Ammon's horn (tissue), 1 donor: ENCODE results near the gene ANKFY1.
A peak's percentile ranks its signal among the peaks of the same experiment; 100 is the strongest.
"Not testable (repeated sequence)": the region's sequence is repeated elsewhere in the genome, so short reads cannot be mapped to it uniquely, and the experiment has no call there.

Experiments
- DNase-seq: peaks from one replicate; pipeline ENCODE4 v3.0.0-alpha.2; 2016; ENCODE audit warnings: low spot score

The ANKFY1 gene

DNA sequence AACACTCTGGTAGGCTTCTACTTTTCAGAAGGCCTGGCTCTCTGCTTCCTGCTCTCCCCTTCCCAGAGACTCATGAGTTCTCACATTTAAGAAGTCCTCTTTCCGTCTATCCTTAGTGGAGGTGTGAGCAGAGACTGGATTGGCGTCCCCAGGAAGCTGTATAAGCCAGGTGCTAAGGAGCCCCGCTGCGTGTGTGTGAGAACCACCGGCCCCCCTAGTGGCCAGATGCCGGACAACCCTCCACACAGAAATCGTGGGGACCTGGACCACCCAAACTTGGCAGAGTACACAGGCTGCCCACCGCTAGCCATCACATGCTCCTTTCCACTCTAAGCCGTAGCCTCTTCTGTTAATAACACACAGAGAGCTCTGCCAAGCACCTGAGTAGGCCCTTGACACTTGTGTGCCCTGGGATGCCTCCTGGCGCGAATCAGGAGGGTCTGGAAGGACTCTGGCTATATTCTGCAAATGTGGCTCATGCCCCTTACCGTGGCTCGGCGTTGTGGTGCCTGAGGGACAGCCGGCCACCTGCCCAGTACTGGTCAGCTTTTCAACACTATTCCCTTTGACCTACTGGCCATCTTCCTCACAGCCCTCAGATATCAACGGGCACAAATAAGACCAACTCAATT lies 106.9 kb downstream of the ANKFY1 start:
- DNase-seq = no peak

DNA sequence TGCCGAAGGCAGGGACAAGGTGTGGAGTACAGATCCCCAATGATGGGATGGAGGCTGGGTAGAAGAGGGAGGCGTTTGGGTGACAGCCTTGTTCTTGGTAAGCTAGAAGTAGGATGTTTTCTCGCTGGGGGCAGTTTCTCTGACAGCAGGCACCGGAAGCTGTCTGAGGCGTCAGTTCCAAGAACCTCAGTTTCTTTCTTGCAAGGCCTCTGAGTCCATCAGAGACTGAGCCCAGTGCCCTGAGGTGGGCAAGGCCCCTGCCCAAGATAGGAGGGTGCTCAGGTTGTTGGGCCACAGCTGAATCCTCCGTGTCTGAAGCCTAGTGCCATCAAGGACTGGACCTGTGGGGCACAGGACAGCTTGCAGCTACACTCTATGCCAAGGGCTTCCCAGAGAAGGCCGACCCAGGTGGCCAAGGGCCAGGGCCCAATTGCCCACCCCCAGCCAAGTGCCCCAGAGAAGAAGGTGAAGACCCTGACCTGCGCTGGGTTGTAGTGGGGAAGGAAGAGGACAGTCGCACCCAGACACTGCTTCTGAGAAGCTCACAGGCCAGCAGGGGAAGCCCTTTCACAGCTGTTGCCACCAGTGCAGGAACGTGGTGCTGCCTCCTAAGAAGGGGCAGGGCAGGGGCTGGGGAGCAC lies 107.7 kb downstream of the ANKFY1 start:
- no peak for DNase-seq

DNA sequence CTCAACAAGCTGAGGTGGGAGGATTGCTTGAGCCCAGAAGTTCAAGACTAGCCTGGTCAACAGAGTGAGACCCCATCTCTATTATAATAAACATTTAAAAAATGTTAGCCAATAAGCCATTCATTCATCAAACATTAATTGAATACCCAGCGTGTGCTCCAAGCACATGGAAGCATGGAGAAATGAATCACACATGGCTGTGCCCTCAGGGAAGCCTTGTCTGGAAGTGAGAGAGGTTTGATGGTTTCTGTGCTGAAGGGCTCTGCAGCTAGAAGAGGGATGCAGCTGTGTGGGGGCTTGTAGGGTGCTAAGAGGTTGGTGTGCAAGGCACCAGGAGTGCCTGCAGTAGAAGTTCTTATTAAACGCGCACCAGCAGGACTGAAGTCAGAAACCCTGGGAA lies 109.6 kb downstream of the ANKFY1 start:
- DNase-seq = no peak

DNA sequence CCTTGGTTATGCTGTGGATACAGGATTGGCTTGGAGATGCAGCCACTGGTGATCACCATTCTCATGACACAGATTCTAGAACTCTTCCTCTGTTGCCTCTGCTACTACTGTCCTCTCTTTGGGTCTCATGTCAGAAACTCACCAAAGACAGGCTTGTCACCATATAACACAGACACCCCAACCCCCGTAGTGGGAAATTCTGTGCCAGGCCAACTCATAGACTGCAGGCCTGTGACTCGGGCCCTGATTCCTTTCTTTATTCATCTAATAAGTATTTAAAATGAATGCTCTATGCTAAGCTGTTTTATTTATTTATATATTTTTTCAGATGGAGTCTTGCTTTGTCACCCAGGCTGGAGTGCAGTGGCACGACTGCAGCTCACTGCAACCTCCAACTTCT lies 111.3 kb downstream of the ANKFY1 start:
- DNase-seq = no peak

DNA sequence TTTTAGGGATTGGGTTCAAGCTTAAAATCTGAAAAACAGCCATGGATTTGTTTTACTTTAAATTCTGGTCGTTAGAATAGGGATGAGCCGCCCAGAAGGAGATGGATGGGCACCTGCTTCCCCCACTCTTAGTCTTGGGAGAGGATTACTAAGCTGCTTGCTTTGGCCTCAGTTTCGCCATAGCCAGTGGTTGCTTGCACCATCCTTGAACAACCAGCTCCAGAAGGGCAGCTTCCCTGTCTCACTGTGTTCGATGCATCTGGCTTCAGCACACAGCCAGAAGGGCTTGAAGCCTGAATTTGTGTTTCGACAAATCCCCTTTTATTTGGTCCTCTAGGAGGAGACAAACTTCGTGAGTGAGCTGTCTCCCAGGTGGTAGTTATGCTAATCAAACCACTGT lies 113.7 kb downstream of the ANKFY1 start:
- DNase-seq = no peak

DNA sequence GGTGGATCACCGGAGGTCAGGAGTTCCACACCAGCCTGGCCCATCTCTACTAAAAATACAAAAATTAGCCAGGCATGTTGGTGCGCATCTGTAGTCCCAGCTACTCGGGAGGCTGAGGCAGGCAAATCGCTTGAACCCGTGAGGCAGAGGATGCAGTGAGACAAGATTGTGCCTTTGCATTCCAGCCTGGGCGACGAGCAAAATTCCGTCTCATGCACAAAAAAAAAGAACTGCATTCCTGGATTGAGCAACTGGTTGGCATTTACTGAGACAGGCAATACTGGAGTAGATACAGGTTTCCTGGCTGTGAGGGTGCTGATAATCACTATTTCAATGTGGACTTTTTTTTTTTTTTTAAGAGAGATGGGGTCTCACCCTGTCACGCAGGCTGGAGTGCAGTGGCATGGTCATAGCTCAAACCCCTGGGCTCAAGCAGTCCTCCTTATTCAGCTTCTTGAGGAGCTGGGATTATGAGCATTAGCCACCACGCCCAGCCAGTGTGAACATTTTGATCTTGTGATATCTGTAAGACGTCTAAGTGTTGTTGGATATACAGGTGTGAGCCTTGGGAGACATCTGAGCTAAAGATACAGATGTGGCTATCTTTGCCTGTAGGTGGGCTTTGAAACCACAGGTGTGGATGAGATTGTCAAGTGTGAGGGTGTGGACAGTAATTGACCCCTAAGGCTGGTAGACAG lies 115.0 kb downstream of the ANKFY1 start:
- DNase-seq = no peak

DNA sequence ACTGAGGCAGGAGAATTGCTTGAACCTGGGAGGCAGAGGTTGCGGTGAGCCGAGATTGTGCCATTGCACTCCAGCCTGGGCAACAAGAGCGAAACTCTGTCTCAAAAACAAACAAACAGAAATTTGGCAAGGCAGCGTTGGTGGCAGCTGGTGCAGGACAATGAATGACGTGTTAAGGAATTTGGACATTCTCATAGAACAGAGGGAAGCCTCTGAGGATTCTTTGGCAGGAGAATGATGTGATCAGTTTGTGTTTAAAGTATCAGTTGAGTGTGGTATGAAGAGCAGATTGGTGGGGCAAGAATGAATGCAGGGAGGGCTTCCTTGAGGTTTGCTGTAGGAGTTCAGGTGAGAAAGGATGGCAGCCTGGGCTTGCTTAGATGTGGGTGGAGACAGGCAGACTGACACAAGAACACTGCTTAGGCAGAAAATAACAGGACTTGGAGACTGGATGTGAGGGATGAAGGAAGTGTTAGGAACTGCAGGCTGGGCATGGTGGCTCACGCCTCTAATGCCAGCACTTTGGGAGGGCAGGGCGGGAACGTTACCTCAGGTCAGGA lies 115.9 kb downstream of the ANKFY1 start:
- no peak for DNase-seq

DNA sequence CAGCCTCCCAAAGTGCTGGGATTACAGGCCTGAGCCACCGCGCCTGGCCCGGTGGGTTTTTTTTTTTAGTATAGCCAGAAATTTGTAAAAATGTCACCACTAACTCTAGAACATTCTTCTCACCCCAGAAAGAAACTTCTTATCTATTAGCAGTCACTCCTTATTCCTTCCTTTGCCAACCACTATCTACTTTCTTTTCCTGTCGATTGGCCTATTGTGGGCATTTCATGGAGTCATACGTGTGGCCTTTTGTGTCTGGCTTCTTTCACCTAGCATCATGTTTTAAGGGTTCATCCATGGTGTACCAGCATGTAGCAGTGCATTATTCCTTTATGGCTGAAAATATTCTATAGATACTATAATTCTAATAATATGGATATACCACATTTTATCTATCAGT lies 117.1 kb downstream of the ANKFY1 start:
- DNase-seq = no peak

DNA sequence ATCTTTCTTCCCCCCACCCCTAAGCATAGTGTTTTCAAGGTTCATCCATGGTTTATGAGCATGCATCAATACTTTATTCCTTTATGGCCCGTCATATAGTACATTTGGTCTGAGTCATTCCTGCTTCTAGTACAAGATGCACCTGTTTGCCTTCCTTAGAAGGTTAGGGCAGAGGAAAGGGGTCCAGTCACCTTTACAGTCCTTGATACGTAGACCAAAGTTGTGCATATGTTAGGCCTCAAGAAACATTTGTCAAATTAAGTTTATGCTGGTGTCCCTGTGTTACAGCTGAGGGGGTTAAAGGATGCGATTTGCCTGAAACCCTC lies 119.4 kb downstream of the ANKFY1 start:
- DNase-seq = no peak

DNA sequence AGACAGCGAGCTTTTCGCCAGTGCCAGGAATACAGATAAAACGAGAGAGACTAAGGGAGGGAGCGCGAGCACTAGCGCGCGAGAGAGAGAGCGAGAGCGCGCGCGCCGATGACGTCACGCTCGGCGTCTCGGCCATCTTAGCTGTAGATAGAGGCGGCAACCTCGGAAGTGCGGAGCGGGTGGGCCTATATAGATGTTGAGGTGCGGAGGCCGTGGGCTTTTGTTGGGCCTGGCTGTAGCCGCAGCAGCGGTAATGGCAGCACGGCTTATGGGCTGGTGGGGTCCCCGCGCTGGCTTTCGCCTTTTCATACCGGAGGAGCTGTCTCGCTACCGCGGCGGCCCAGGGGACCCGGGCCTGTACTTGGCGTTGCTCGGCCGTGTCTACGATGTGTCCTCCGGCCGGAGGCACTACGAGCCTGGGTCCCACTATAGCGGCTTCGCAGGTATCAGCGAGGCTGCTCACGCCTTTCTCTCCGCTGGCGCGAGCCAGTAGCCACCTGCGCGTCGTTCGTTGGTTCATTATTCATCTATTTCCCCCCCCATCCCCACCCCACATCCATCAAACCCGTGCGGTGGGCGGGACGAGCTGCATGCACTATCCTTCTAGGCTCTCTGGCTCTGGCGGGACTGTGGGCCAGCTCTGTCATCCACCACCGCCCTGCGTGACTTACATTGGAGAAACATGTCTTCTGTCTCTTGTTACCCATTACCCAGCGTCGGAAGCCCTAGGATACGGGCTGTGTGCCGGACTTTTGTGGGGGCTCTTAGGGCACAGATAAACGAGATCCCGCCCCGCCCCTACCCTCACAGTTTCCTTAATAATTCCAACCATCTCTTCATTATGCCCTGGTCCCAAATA lies 120.0 kb downstream of the ANKFY1 start:
- peak; percentile 96 for DNase-seq

DNA sequence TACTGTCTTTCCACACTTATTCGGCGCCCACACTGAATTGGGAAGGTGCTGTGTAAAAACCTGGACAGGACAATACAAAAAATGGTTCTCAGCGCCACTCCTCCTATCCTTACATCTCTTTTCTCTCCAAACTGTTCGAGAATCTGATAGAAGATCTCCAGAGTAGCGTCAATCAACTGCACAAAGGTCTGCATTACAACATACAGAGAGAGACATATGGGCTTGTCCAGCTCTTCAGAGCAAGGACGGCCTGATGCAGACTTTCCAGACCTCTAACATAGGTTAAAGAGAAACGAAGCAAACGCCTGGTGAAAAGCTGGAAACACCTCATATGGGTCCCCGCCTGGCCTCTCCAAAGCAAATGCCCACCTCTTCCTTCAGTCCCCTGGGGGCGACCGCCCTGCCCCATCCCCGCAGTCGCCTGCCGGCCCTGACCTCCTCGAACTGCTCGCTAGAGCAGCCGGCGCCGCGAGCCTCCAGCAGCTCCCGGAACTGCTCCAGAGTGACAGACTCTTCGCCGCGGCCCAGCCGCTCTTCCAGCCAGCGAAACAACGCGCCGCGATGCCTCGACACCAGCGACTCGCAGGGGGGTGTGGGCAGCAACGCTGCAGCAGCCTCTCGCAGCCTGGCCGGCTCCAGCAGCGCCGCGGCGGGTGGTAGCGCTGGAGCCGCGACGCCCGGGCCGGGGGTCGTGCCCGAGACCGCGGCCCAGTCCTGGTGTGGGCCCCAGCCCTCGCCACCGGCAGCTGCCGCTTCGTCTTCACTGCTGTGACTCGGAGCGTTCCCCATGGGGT lies 121.5 kb downstream of the ANKFY1 start:
- no peak for DNase-seq

DNA sequence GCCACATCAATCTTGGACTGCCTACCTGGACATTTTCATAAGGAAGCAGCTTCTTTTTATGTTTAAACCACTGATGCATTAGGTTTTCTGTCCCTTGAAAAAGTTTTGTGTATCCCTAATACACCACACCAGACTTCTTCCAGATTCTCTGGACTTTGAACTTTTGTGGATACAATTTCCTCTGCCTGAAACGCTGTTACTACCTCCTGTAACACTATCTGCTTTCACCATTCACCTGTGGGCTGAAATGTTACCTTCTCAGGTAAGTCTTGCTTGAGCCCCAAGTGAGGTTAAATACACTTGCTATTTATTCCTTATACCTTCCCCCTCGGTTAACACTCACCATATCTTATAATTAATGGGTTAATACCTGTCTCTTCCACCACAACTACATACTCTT lies 123.7 kb downstream of the ANKFY1 start:
- no peak for DNase-seq

DNA sequence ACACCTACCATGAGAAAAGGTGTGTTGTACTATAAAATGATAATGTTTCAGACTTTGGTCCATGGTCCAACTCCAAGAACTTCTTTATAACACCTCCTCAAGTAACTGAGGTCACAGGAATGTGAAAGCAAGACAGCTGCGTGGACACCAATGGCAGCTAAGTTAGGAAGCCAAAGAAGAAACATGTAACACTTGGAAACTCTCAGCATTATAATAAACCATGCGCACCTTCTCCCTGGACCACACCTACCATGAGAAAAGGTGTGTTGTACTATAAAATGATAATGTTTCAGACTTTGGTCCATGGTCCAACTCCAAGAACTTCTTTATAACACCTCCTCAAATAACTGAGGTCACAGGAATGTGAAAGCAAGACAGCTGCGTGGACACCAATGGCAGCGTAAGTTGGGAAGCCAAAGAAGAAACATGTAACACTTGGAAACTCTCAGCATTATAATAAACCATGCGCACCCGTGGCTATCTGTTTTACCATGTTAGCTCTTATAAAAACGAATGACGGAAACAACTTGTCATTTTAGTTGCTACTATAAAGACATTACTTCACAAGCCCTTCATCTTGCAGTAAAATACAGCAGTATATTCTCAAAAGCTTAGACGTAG lies 124.8 kb downstream of the ANKFY1 start:
- not testable (repeated sequence) for DNase-seq

DNA sequence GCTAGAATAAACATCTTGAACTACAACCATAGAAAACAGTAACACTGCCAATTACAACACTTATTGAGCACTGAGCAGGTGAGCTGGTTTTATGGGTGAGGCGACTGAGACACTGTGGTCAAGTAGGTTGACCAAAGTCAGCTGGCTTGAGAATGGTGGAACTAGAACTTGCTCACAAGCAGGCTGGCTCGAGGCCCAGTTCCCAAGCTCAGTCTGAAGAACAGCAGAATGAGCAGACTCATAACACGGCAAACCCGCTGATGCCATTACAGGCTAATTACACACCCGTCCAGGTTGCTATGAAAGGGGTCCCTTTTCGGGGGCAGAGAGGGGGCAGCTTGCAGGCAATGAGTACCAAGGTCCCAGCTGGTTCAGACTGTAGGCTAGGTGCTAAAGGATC lies 127.4 kb downstream of the ANKFY1 start:
- peak; percentile 43 for DNase-seq

DNA sequence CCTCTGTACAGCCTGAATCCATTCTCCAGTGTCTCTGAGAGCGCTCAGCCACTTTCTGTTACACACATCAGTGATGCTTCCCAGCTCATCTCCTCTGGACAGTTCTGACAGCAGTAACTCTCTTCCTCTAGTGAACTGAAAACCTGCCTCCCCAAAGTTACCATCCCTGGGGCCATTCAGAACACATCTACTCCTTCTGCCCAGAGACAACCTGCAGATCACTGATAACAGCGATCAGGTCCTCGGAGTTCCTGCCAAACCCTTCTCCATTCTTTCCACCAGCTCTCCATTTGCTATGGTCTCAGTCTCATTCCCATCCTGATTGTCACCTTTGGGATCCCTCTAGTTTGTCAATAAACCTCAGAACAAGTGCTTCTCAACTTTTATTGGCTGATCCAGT lies 128.3 kb downstream of the ANKFY1 start:
- no peak for DNase-seq

DNA sequence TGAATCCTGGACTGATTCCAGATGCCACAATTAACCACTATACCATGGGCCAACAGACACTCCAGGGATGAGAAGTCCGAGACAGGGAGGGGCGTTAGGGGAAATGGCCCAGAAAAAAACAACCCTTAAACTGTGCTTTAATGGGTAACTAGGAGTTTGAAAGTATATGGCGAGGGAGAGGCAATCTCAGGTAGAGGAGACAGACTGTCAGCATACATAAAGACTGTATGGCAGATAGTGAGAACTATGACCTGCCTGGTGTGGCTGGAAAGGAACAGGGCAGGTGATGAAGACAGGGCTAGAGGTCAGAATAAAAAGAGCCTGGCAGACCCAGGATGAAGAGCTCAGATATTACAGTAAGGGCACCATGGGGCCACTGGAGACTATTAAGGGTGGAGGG lies 129.1 kb downstream of the ANKFY1 start:
- no peak for DNase-seq

DNA sequence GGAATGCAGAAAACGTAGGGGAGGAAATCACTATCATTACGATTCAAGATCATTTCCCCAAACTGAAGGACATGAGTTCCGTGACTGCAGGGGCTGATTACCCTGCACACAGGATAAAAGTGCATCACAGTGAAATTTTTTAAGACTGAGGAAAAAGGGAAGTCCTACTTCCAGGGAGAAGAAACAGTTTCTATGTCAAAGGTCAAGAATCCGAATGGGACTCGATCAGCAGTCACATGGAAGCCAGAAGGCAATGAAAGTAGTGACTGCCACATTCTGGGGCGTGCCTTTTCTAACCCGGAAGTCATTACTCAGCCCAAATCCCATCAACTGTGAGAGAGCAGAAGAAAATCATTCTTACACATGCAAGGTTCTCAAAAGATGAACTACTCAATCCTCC lies 133.1 kb downstream of the ANKFY1 start:
- peak; percentile 48 for DNase-seq

DNA sequence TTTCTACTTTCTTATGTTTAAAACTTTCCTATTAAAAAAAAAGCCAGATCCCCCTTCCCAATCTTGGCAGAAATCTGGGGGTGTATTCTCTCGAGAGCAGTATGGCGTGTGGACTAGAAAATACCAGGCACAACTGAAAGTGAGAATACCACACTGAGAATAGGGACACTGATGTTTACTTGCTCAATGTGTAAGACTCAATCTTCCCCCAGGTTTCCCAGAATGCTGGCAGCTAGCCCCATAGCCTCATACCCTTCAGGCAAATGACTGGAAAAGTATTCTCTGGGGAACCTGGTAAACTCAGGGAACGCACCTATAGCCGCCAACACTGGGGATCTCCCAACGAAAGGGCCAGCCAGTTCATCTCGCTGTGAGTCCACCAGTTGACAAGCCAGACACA lies 136.2 kb downstream of the ANKFY1 start:
- DNase-seq = no peak

DNA sequence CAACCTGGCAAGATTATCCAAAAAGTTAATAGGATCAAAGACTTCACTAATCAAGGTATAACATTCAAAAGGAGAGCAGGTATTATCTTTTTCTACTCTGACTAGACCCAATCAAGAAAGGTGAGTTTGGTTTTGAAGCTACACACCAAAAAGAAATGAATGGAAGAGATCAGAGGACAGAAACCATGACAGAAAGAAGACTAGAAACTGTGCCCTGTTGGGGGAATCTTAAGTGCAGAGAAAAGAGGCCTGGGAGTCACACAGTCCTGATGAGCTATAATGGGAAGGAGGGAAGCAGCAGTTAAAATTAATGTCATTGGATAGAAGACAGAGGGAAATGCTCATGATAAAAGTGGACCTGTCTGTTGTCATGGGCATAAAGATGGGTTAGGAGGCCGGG lies 138.2 kb downstream of the ANKFY1 start:
- no peak for DNase-seq

DNA sequence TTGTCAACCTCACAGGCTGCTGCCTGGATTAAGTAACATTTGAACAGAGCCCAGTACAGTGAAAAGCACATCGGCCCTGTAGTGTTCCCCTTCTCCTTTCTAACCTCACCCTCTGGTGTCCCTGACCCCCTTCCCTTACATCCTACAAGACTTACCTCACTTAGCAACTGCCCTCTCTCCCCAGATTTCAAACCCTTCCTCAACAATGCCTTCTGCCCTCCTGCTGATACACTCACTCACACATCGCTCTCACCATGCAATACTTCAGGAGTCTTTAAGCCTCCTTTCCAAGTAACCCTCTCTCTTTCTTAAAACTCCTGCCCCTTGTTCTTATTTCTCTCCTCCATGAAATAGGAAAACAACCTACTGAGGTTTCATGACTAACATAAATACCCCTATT lies 138.8 kb downstream of the ANKFY1 start:
- no peak for DNase-seq

DNA sequence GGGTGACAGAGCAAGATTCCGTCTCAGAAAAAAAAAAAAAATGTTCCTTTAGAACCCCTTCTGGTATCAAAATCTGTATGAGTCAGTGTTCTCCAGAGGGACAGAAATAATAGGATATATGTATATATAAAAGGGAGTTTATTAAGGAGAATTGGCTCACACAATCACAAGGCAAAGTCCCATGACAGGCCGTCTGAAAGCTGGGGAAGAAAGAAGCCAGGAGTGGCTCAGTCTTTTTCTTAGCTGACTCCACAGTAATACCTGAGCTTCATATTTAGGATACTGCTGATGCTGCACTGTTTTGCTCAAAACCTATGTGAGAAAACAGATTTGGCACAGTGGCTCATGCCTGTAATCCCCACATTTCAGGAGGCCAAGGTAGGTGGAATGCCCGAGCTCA lies 143.4 kb downstream of the ANKFY1 start:
- no peak for DNase-seq
